ENCODE measurements around the gene XIAP.

GRCh38 chrX:123962794-123963373, 103.0 kb downstream of the XIAP start:
- no peak for TF ChIP-seq CTCF (IDR thresholded peaks at IDR 0.05)
- TF ChIP-seq POLR2A (IDR thresholded peaks at IDR 0.05; ENCODE audit: low read depth): peak; percentile 33

All from esophagus muscularis mucosa (tissue), 3 donors.